Tibial artery (tissue), 4 donors: Measurements from ENCODE around the gene MGST3.
"Not testable (repeated sequence)": the region's sequence is repeated elsewhere in the genome, so short reads cannot be mapped to it uniquely, and the experiment has no call there.

ENCODE experiments used
- DNase-seq, 2 donors: peaks; one replicate each; pipeline ENCODE4 v3.0.0-alpha.2; 2019
- H3K27ac ChIP-seq, 2 donors: fragments of 200-600 bp; sonication (generic) in 1 of 2; 1 replicate in 1 of 2; 2 replicates in 1 of 2; pipeline ENCODE4 v1.5.1; 2018 to 2019; ENCODE audit warnings: mild to moderate bottlenecking in 1 of 2
- H3K27me3 ChIP-seq, 2 donors: fragments of 200-600 bp; sonication (generic) in 1 of 2; one replicate each; pipeline versions ENCODE4 v1.5.1 to v1.6.0; 2016 to 2019
- H3K36me3 ChIP-seq, 3 donors: fragments of 200-600 bp; sonication (generic) in 2 of 3; one replicate each; pipeline ENCODE4 v1.5.1; 2016 to 2019; ENCODE audit warnings: mild to moderate bottlenecking in 2 of 3
- H3K4me1 ChIP-seq, 4 donors: fragments of 200-600 bp; sonication (generic) in 2 of 4; 1 replicate in 3 of 4; 2 replicates in 1 of 4; pipeline ENCODE4 v1.5.1; 2016 to 2019
- H3K4me3 ChIP-seq, 2 donors: fragments of 200-600 bp; sonication (generic) in 1 of 2; 1 replicate in 1 of 2; 2 replicates in 1 of 2; pipeline ENCODE4 v1.5.1; 2018 to 2019; ENCODE audit warnings: mild to moderate bottlenecking in 2 of 2
- H3K9me3 ChIP-seq, 3 donors: fragments of 200-600 bp; sonication (generic) in 1 of 3; one replicate each; pipeline ENCODE4 v1.5.1; 2016 to 2019
- intact Hi-C: fragments of 100-400 bp; cut with DNase I; formaldehyde crosslinking; loops from one replicate; pipeline ENCODE4 v1.15.0; 2023; ENCODE audit warnings: low total_unique reads
- TF ChIP-seq, protein P1 (sequence below), 2 experiments: fragments of 200-600 bp in 1 of 2; fragments of 450-650 bp in 1 of 2; IDR thresholded peaks; one replicate each; pipeline ENCODE4 v1.5.1; 2017 to 2019; ENCODE audit warnings: antibody characterized with exemption in 2 of 2, mild to moderate bottlenecking in 1 of 2, moderate library complexity in 1 of 2

Gene MGST3

DNA sequence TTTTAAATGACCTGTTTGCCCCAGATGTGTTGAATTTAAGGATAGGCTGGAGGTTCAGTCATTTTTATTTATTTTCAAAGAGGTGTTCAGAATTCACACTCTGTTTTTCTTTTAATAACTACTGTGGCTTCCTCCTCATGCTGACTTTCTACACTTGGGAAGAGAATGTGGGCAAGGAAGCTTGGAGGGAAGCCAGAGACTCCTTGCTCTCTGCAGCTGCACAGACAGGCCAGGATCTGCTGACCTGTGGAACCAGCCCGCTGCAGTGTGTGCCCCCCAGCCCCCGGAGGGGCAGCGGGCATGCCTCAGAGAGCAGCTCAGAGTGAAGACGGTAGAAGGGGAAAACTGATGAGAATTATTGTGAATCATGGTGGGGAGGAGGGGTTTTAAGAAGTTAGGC, 16.9 kb downstream of the MGST3 start:
- intact Hi-C loops = no loop called here
- Histone ChIP-seq H3K27me3 (no peaks in the 10 kb centered on the region), H3K27ac (no peak overlapping the region), H3K4me1 (peaks cover 0 to 45% (median 16%) of the 10 kb centered on the region in 4 donors), H3K4me3 (no peak overlapping the region), H3K36me3 (peaks cover 14 to 37% (median 36%) of the 10 kb centered on the region in 3 donors), H3K9me3 (no peaks in the 10 kb centered on the region)
- TF ChIP-seq, protein P1, sequence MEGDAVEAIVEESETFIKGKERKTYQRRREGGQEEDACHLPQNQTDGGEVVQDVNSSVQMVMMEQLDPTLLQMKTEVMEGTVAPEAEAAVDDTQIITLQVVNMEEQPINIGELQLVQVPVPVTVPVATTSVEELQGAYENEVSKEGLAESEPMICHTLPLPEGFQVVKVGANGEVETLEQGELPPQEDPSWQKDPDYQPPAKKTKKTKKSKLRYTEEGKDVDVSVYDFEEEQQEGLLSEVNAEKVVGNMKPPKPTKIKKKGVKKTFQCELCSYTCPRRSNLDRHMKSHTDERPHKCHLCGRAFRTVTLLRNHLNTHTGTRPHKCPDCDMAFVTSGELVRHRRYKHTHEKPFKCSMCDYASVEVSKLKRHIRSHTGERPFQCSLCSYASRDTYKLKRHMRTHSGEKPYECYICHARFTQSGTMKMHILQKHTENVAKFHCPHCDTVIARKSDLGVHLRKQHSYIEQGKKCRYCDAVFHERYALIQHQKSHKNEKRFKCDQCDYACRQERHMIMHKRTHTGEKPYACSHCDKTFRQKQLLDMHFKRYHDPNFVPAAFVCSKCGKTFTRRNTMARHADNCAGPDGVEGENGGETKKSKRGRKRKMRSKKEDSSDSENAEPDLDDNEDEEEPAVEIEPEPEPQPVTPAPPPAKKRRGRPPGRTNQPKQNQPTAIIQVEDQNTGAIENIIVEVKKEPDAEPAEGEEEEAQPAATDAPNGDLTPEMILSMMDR (IDR thresholded peaks at IDR 0.05) = no peak
- no peak for DNase-seq

DNA sequence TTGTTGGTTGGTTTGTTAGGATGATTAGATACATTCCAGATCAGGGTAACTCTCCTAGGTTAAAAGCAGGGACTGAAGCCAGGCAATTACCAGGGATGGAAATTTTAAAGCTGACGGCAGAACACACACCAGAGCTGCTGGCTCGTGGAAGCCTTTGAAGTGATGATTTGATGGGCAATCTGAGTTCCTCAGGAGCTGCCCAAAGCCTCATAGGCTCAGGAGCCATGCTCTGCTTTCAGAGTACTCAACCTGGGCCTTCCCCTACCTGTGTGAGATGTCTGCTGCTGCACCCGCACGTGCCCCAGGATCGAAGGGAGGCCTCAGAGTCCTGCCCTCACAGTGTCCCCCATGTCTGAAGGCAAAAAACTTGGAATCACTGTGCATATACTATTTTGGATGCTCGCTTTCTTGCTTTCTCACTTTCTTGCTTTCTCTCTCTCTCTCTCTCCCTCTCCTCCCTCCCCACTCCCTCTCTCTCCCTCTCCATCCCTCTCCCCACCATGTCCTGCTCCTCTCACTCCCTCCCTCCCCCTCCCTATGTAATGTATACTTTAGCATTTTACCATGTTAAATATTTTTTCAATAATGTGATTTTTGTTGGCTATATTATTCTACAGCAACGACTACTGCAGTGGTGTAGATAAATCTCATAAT, 18.0 kb downstream of the MGST3 start:
- TF ChIP-seq, protein P1 (IDR thresholded peaks at IDR 0.05) = no peak
- no peak for DNase-seq
- Histone ChIP-seq H3K36me3 (peaks cover 21 to 47% (median 46%) of the 10 kb centered on the region in 3 donors), H3K4me3 (no peak overlapping the region), H3K27me3 (no peaks in the 10 kb centered on the region), H3K9me3 (no peaks in the 10 kb centered on the region), H3K27ac (no peak overlapping the region), H3K4me1 (peaks cover 0 to 37% (median 16%) of the 10 kb centered on the region in 4 donors)
- intact Hi-C loops = no loop called here

DNA sequence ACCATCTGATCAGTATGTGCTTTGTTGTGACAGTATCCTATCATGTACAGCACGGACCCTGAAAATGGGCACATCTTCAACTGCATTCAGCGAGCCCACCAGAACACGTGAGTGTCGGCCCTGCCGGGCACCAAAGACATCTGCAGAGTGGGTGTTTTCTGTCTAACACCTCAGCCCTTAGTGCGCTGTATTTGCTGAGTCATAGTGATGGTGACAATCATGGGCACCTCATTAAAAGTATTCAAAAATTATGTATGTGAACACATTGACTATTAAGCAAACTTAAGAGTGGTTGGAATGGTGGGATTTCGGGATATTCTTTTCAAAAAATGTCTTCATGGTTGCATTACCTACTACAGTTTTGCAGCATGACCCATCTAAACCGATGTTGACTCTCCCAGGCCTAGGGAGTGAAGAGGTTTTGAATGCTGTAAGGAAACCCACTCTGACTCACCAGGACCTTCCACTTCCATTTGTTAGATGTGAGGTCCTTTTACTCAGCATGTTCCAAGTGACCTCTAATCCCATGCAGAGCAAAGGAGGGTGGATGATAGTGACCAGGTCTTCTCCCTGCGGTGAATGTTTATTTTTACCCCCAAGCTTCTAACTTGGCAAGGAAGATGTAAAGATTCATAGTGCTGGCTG, 20.1 kb downstream of the MGST3 start:
- H3K4me1 ChIP-seq = peaks cover 0 to 20% (median 12%) of the 10 kb centered on the region in 4 donors
- H3K4me3 ChIP-seq = no peak overlapping the region
- H3K27me3 ChIP-seq = no peaks in the 10 kb centered on the region
- no peak overlapping the region for H3K27ac ChIP-seq
- H3K9me3 ChIP-seq = no peaks in the 10 kb centered on the region
- TF ChIP-seq, protein P1 (IDR thresholded peaks at IDR 0.05) = no peak
- peaks cover 40 to 67% (median 61%) of the 10 kb centered on the region in 3 donors for H3K36me3 ChIP-seq
- intact Hi-C loops = no loop called here
- no peak for DNase-seq

DNA sequence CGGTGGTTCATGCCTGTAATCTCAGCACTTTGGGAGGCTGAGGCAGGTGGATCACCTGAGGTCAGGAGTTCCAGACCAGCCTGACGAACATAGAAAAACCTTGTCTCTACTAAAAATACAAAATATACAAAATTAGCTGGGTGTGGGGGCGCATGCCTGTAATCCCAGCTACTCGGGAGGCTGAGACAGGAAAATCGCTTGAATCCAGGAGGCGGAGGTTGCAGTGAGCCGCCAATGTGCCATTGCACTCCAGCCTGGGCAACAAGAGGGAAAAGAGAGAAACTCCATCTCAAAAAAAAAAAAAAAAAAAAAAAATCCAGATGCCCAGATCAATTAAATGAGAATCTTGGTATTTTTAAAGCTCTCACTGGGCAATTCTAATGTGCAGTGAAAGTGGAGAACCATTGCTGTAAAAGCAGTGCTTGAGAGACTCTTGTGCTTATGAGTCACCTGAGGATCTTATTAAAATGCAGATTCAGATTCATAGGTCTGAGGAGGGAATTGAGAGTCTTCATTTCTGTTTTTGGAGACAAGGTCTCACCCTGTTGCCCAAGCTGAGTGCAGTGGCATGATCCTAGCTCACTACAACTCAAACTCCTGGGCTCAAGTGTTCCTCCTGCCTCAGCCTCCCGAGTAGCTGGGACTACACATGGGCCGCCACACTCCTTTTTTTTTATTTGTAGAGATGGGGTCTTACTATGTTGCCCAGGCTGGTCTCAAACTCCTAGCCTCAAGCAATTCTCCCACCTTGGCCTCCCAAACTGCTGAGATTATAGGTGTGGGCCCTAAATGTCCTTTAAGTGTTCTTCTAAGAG, 27.9 kb downstream of the MGST3 start:
- H3K27me3 ChIP-seq, DNase-seq, H3K9me3 ChIP-seq, intact Hi-C loops, H3K4me1 ChIP-seq, H3K27ac ChIP-seq, H3K4me3 ChIP-seq: not testable (repeated sequence)
- peaks cover 37 to 83% (median 67%) of the 10 kb centered on the region in 3 donors for H3K36me3 ChIP-seq

DNA sequence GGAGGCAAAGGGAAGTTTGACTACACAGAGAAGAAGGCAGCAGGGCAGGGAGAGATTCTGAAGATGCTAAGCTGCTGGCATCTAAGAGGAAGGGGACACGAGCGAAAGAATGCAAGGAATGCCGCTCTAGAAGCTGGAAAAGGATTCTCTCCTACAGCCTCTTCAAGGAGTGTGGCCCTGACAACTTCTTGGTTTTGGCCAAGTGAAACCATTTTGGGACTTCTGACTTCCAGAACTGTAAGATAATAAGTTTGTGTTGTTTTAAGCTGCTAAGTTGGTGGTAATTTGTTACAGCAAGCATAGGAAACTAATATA, 28.5 kb downstream of the MGST3 start:
- Histone ChIP-seq H3K27me3 (no peaks in the 10 kb centered on the region), H3K36me3 (peaks cover 33 to 83% (median 67%) of the 10 kb centered on the region in 3 donors)

More for the DNA sequence above, 28.5 kb downstream of the MGST3 start:
- intact Hi-C loops = no loop called here
- TF ChIP-seq, protein P1 (IDR thresholded peaks at IDR 0.05) = no peak
- Histone ChIP-seq H3K4me3 (no peak overlapping the region), H3K9me3 (no peaks in the 10 kb centered on the region), H3K4me1 (no peaks in the 10 kb centered on the region), H3K27ac (no peak overlapping the region)
- DNase-seq = no peak
